GM19328 (cell line): ENCODE measurements around the gene PCSK4.
"Not testable (repeated sequence)": the region's sequence is repeated elsewhere in the genome, so short reads cannot be mapped to it uniquely, and the experiment has no call there.

Experiments used
- ATAC-seq: cut with Tn5 transposase; IDR thresholded peaks from one replicate; pipeline ENCODE4 v1.9.1; 2021; ENCODE audit warnings: mild to moderate bottlenecking, moderate library complexity; ENCODE audit not compliant: unreplicated experiment

The PCSK4 gene

DNA sequence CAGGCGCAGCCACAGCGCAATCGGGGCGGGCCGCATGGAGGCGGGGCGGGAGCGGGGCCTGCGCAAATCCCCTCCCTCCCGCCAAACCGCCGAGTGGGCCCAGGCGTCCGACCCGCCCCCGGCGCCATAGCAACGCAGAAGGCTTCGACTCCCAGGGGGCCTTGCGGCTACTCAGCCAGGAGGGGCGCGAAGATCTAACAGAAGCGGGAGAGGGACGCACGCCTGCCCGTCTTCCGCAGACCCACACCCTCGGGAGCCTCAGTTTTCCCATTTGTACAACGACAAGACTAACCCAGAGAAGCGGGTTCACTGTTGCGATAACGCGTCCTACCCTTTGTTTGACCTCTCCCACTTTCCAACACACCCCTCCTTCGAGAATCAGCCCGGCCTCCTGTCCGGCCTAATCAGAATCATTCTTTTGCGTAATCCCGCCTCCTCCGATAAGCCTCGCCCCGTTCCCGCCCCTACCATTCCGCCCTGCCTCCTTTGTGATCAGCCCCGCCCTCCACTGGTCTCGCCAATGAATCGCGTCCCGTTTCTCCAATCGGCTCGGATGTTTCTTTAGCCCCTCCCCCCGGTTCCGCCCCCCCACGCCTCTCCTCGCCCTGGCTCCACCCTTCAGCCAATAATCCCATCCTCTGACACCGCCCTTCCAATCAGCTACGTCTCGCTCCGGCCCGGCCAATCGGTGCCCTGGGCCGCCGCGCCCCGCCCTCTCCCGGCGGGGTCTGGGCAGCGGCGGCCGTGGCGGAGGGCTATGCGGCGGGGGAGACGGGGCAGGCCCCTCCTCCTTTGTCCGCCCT is at the start of gene PCSK4:
TSS of gene PCSK4 (minus strand) at position 40 of the 803 bp plus-strand sequence. CDS start at position 36, 4 bp downstream.
- ATAC-seq = peak; percentile 81

DNA sequence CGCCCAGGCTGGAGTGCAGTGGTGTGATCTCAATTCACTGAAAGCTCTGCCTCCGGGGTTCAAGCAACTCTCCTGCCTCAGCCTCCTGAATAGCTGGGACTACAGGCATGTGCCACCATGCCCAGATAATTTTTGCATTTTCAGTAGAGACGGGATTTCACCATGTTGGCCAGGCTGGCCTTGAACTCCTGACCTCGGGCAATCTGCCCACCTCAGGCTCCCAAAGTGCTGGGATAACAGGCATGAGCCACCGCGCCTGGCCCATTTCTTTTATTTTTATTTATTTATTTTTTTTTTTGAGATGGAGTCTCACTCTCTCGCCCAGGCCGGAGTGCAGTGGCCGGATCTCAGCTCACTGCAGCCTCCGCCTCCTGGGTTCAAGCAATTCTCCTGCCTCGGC is 49.6 kb upstream of the PCSK4 start:
- ATAC-seq = not testable (repeated sequence)

DNA sequence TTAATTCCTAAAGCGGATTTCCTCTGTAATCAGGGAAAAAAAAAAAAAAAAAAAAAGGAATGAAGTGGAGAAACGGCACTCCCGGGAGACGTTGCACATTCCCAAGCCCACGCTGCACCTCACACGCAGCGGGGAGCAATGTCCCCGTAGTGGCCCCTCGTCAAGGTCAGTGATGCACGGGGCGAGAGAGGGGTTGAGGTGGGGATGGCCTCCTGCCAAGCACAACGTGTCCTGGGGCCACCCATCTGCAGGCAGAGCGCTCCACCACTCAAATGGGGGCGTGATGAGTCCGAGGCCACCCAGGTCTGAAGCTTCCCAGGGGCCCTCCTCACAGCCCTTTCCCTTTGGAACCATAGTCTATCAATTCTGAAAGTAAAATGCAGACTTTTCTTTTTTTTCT is 48.8 kb upstream of the PCSK4 start:
- ATAC-seq = no peak

DNA sequence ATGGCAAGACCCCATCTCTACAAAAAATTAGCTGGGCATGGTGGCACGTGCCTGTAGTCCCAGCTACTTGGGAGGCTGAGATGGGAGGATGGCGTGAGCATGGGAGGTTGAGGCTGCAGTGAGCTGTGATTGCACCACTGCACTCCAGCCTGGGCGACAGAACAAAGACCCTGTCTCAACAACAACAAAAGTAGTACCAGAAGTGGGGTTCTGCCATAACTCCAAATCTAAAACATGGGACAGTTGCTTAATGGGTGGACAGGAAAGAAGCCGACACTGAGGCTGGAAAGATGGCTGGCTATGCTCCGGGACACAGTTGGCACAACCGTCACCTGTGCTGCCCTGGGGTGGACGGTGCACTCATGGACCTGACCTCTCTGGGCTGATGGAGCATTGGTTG is 45.5 kb upstream of the PCSK4 start:
- ATAC-seq = not testable (repeated sequence)

DNA sequence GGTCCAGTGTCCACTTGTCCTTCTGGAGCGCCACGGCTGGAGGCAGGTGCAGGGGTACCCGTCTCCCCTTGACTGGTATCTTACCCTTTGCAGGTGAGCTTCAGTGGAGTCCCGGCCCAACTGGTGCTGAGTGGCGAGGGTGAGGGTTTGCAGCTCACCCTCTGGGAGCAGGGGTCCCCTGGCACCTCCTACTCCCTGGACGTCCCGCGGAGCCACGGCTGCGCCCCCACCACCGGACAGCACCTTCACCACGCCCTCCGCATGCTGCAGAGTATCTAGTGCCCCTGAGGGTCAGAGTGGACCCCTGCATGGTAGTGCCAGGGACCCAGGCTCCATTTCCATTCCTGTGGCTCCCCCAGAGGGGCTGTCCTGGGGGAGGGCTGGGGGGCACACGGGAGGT is 44.8 kb upstream of the PCSK4 start:
- ATAC-seq = no peak

DNA sequence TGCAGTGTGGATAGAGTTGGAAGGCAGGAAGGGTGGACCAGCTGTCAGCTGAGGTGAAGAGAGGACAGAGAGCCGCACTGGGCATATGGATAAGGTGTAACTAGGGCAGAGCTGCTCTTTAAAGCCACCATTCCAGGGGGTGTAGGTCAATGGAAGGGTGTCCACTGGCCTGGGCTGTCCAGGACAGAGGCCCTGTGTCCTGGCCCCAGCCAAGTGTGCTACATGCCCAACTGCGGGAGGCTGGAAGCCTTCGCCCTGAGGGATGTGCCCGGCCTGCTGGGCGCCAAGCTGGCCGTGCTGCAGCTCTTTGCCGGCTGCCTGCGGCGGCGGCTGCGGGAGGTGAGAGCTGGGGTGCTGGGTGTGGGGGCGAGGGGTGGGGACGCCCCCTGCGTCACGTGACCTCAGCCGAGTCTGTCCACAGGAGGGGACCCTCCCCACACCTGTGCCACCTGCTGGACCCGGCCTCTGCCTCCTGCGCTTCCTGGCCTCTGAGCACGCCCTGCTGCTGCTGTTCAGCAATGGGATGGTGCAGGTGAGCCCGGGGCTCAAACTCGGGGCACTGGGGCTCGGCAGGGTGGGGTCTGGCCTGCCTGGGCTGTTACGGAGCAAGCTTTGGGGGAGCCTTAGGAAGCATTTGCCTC is 43.5 kb upstream of the PCSK4 start:
- no peak for ATAC-seq

DNA sequence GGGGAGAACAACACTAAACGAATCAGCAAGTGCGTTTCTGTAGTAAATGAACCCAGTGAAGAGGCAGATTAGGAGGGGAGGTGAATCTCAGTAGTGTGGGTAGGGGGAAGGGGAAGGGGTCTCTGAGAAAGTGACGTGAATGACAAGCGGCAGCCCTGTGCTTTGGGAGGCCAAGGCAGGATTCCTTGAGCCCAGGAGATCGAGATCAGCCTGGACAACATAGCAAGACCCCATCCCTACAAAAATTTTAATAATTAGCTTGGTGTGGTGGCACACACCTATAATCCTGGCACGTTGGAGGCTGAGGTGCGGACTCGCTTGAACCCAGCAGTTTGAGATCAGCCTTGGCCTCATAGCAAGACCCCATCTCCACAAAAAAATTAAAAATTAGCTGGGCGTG is 41.9 kb upstream of the PCSK4 start:
- no peak for ATAC-seq

DNA sequence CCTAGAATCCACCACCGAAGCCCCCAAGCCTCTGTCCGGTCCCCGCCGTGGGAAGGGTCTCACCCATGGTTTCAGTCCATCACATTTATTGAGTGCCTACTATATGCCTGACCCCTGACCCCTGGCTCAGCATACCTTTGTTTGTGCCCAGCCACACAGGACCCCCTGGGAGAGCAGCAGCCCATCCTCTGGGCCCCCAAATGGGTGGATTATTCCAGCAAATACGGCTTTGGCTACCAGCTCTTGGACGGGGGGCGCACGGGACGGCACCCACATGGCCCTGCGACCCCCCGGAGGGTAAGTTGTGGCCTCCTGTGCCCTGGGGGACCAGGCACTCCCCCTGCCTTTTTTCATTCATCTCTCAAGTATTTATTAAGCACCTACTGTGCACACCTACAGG is 41.4 kb upstream of the PCSK4 start:
- ATAC-seq = no peak

DNA sequence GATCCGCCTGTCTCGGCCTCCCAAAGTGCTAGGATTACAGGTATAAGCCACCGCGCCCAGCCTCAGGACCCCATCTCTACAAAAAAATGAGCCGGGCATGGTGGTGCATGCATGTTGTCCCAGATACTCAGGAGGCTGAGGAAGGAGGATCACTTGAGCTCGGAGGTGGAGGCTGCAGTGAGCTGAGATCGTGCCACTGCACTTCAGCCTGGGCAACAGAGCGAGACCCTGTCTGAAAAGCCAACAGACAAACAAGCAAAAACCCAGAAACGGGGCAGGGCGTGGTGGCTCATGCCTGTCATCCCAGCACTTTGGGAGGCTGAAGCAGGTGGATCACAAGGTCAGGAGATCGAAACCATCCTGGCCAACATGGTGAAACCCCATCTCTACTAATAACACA is 40.7 kb upstream of the PCSK4 start:
- not testable (repeated sequence) for ATAC-seq

DNA sequence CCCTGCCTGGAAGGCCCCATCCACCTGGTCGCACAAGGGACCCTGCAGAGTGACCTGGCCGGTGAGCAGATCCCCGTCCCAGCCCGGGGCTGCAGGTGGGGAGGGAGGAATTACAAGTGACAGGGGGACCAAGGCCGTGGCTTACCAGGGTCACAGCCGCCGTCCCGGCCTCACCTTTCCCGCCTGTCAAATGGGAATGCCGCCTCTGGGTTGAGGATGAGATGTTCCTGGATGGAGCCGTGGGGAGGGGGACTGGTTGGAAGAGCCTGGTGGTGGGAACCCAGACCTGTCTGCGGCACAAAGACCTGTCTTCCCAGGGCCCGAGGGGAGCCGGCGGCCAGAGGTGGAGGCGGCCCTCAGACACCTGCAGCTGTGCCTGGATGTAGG is 39.3 kb upstream of the PCSK4 start:
- no peak for ATAC-seq

DNA sequence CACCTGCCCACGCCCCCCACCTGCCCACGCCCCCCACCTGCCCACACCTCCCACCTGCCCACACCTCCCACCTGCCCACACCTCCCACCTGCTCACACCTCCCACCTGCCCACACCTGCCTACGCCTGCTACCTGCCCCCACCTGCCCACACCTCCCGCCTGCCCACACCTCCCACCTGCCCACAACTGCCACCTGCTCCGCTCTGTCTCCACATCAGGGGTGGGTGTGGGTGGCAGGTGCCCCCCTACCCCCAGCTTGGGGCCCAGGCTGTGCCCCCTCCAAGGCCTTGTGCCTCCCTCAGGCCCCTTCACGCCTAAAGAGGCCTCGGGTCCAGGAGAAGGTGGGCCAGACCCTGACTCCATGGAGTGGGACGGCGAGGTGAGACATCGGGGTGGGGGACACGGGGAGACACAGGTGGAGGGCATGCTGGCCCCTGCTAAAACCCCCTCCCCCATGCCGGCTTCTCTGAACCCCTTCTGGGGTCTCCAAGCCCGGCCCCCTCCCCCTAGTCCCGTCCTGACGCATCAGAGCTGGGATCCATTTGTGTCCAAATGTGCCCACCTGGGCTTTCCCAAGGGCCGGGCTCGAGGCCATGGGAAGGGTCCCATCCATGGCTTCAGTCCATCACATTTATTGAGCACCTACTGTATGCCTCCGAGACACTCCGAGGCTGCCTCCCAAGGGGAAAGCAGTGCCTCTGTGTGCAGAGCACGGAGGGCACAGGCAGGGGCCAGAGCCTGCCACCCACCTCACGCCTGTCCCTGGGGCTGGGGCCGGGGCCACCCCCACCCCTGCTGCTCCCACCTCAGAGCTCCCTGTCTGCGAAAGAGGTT is 38.7 kb upstream of the PCSK4 start:
- no peak for ATAC-seq

DNA sequence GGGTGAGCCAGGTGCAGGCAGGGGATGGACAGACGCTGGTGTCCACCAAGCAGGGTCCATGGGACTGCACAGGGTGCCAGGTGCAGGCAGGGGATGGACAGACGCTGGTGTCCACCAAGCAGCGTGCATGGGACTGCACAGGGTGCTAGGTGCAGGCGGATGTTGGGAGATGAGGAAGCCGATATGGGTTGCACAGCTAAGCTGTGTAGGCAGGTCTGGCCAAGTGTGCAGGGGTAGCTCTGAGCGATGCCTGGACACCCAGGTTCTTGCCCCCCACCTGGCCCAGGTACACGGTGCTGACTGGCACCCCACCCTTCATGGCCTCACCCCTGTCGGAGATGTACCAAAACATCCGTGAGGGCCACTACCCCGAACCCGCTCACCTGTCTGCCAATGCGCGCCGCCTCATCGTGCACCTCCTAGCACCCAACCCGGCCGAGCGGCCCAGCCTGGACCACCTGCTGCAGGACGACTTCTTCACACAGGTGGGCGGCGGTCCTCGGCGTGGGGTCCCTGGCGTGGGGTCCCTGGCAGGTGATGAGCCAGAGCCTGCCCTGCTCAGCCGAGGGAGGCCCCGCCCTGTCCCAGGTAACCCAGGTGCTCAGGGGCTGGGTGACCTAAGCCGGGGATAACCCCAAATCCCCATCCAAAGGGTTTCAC is 37.6 kb upstream of the PCSK4 start:
- ATAC-seq = no peak

DNA sequence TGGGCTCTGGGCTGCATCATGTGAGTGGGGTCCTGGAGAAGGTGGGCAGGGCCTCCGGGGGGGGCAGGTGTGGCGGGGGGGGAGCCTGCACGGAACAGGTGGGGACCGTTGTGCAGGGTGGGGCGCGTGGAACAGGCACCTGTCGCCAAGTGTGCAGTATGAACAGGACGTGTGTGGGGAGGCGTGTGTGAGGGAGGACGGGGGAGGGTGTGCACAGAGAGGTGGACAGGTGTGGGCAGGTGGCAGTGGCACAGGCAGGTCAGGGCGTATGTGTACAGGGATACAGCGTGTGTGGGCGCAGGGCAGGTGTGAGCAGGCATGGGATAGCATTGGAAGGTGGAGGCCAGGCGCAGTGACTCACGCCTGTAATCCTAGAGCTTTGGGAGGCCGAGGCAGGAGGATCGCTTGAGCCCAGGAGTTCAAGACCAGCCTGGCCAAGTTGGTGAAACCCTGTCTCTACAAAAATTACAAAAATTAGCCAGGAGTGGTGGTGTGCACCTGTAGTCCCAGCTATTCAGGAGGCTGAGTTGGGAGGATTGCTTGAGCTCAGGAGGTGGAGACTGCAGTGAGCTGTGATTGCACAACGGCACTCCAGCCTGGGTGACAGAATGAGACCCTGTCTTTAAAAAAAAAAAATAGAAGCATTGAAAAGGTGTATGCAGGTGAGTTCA is 37.0 kb upstream of the PCSK4 start:
- ATAC-seq = no peak

DNA sequence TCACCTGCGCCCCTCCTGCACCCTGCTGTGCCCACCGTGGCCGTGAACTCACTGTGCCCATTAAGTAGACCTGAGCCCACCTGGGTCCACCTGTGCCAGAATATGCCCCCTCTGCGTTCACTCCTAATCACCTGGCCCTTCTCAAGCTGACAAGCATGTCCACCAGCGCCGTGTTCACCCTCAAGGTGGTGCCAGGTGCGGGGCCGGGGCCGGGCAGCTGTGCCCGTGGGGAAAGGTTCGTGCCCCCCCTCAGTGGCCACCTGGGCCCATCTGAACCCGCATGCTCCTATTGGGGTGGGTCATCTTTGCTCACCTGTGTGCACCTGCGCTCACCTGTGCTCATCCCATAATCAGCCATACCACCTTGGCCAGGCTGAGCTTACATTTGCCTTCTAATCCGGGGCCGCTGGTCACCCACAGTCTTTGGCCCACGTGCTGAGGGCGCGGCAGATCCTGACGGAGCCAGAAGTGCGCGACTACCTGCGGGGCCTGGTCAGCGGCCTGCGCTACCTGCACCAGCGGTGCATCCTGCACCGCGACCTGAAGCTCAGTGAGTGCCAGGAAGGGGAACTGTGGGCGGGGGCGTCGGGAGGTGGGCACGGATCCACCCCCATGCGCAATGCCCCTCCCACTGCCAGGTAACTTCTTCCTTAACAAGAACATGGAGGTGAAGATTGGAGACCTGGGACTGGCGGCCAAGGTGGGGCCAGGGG is 36.1 kb upstream of the PCSK4 start:
- no peak for ATAC-seq

DNA sequence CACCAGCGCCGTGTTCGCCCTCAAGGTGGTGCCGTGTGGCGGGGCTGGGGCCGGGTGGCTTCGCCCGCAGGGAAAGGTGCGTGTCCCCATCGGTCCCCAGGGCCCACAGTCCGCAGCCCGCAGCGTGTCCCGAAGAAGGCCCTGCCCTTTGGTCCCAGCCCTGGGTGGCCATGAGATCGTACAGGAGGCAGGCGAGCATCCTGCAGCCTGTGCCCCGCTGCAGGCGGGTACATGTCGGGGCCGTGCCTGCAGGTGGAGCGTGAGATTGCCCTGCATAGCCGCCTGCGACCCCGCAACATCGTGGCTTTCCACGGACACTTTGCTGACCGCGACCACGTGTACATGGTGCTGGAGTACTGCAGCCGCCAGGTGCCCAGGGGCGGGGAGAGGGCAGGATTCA is 35.2 kb upstream of the PCSK4 start:
- no peak for ATAC-seq

DNA sequence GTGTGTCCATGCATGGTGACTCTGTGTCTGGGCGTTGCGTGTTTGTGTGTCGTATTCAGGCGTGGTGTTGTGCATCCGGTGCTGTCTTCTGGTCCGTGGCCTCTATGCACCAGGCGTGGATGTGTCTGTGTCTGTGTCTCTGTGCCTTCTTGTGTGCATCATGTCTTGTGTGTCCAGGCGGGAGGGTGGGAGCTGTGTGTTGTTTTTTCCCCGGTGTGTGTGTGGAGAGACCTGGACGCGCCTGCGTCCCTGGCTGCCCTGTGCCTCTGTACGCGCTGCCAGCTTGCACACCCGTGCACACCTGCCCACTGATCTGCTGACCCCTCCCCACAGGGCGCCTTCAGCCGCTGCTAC is 34.8 kb upstream of the PCSK4 start:
- ATAC-seq = no peak

DNA sequence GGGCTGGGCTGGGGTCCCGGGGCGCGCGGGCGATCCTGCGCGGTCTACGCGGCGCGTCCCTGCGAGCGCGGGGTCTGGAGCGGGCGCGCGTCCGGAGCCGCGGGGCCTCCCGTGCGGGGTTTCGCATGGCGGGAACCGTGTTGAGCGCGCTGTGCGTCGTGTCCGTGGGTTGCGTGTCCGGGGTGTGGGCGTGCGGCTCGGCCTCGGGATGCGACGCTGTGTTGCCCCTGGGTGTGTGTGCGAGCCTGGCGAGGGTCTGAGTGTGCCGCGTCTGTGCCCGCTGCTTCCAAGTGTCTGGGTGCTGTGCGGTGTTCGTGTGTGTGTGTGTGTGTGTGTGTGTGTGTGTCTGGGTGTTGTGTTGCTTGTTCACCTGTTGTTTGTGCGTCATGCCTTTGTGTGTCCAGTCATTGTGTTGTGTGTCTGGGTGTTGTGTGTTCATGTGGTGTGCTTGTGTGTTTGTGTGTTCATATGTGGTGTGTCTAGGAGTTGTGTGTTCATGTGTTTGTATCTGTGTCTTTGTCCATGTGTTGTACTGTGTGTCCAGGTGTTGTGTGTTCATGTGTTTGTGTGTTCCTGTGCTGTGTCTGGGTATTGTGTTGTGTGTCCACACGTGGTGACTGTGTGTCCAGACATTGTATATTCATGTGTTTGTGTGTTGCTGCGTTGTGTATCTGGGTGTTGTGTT is 34.3 kb upstream of the PCSK4 start:
- ATAC-seq = no peak

DNA sequence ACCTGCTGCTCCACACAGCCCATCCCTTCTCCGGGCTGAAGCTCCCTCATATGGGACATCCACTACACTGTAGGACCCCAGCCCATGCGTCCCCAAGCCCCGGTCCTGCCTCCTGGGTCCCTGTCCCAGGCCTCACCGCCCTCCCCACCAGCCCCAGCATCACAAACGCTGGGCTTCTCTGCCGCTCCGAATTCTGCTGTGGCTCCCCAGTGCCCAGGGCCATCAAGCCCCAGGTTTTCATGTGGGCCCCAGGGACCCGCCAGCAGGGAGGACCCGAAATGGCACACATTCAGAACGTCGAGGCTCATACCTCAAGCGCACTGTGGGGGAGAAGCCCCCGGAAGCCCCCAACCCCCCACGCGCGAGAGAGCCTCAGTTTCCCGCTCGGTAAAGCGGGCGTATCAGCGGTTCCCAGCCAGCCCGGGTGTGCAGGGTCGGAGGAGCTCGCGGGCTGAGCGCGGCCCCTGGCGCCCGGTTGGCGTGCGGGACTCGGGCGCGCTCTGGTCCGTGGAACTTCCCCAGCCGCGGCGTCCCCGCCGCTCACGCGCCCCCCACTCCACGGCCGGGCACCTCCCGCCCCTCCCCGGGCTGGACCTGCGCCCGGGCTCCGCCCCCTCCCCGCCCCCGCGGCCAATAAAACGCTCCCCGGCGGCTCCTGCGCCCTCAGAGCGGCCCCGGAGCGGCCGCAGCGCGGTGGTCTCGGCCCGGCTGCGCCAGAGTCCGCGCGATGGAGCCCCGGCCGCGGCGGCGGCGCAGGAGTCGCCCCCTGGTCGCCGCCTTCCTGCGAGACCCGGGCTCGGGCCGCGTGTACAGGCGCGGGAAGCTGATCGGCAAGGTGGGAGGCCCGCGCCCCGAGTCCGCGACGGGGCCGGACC is 33.5 kb upstream of the PCSK4 start, which contains the start of gene PLK5:
TSS of gene PLK5 (plus strand) at position 666 of the 875 bp plus-strand sequence. CDS start 2,920 bp downstream, outside the sequence.
- no peak for ATAC-seq
